Parathyroid adenoma (tissue), 2 donors: ENCODE results near the gene AGAP5.

Experiments
- H2AFZ ChIP-seq: fragments of 300-600 bp; sonication (generic); one replicate; pipeline ENCODE4 v1.7.0; 2017; ENCODE audit warnings: antibody characterized with exemption, mild to moderate bottlenecking
- H3K27ac ChIP-seq: fragments of 300-600 bp; sonication (generic); one replicate; pipeline ENCODE4 v1.7.0; 2017
- H3K27me3 ChIP-seq: fragments of 300-600 bp; sonication (generic); one replicate; pipeline ENCODE4 v1.7.0; 2017; ENCODE audit warnings: low read length; ENCODE audit not compliant: control insufficient read depth, insufficient read depth
- H3K36me3 ChIP-seq: fragments of 300-600 bp; sonication (generic); one replicate; pipeline ENCODE4 v1.7.0; 2017; ENCODE audit warnings: low read length; ENCODE audit not compliant: control insufficient read depth, insufficient read depth
- H3K4me1 ChIP-seq: fragments of 300-600 bp; sonication (generic); one replicate; pipeline ENCODE4 v1.7.0; 2017; ENCODE audit warnings: control low read depth
- H3K4me2 ChIP-seq: fragments of 300-600 bp; sonication (generic); one replicate; pipeline ENCODE4 v1.7.0; 2017; ENCODE audit warnings: low read length
- H3K4me3 ChIP-seq: fragments of 300-600 bp; sonication (generic); one replicate; pipeline ENCODE4 v1.7.0; 2017; ENCODE audit warnings: low read depth, low read length
- H3K79me2 ChIP-seq: fragments of 300-600 bp; sonication (generic); one replicate; pipeline ENCODE4 v1.7.0; 2017; ENCODE audit warnings: control low read depth
- H3K9ac ChIP-seq: fragments of 300-600 bp; sonication (generic); one replicate; pipeline ENCODE4 v1.7.0; 2017; ENCODE audit warnings: mild to moderate bottlenecking
- H3K9me3 ChIP-seq: fragments of 300-600 bp; sonication (generic); one replicate; pipeline ENCODE4 v1.7.0; 2017; ENCODE audit warnings: low read length; ENCODE audit not compliant: control insufficient read depth
- TF ChIP-seq, protein P1 (sequence below): fragments of 300-600 bp; sonication (generic); IDR thresholded peaks from one replicate; pipeline ENCODE4 v1.7.0; 2017; ENCODE audit warnings: antibody characterized with exemption, mild to moderate bottlenecking
- donor health status: primary hyperparathyroidism.

The AGAP5 gene

DNA sequence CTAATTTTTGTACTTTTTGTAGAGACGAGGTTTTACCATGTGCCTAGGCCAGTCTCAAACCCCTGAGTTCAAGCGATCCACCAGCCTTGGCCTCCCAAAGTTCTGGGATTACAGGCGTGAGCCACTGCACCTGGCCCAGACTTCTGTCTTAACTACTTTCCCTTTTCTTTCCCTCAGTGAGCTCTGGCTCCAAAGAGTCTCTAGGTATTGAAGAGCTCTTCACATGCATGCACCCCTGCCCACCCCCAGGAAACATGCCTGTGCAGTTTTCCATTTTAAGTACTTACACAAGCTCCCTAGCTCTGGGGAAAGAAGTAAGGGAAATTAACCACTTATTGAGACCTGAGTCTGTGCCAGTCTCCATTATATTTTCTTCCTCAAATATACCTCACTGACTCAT lies 58.6 kb downstream of the AGAP5 start:
- Histone ChIP-seq H3K36me3 (no peaks in the 10 kb centered on the region), H2AFZ (no peak overlapping the region), H3K27ac (no peak overlapping the region), H3K4me1 (peaks cover 4% of the 10 kb centered on the region), H3K9me3 (no peaks in the 10 kb centered on the region), H3K27me3 (no peaks in the 10 kb centered on the region), H3K4me3 (no peak overlapping the region), H3K9ac (no peak overlapping the region), H3K79me2 (no peaks in the 10 kb centered on the region), H3K4me2 (no peak overlapping the region)
- TF ChIP-seq, protein P1, sequence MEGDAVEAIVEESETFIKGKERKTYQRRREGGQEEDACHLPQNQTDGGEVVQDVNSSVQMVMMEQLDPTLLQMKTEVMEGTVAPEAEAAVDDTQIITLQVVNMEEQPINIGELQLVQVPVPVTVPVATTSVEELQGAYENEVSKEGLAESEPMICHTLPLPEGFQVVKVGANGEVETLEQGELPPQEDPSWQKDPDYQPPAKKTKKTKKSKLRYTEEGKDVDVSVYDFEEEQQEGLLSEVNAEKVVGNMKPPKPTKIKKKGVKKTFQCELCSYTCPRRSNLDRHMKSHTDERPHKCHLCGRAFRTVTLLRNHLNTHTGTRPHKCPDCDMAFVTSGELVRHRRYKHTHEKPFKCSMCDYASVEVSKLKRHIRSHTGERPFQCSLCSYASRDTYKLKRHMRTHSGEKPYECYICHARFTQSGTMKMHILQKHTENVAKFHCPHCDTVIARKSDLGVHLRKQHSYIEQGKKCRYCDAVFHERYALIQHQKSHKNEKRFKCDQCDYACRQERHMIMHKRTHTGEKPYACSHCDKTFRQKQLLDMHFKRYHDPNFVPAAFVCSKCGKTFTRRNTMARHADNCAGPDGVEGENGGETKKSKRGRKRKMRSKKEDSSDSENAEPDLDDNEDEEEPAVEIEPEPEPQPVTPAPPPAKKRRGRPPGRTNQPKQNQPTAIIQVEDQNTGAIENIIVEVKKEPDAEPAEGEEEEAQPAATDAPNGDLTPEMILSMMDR: no peak

DNA sequence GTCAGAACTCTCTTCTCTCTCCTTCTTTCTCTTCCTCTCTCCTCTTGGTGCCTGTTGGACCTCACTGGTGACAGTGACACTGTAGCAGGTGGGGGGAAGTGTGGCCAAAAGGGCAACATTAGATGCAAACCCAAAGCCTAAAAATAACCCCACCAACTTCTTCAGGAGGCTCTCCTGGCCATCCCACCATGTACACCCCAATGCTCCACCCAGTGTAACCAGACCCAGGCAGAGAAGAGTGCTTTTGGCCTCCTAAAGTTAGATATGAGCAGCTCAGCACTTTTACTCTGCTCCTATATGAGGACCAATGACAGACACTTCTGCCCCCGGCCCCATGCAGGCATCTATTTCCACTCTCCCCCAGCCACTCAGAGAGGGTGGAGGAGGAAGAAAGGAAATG lies 62.1 kb downstream of the AGAP5 start:
- TF ChIP-seq, protein P1: no peak
- Histone ChIP-seq H2AFZ (no peak overlapping the region), H3K4me3 (no peak overlapping the region), H3K4me1 (no peaks in the 10 kb centered on the region), H3K27ac (no peak overlapping the region), H3K4me2 (no peak overlapping the region), H3K27me3 (no peaks in the 10 kb centered on the region), H3K9ac (no peak overlapping the region), H3K36me3 (no peaks in the 10 kb centered on the region), H3K79me2 (no peaks in the 10 kb centered on the region), H3K9me3 (no peaks in the 10 kb centered on the region)

DNA sequence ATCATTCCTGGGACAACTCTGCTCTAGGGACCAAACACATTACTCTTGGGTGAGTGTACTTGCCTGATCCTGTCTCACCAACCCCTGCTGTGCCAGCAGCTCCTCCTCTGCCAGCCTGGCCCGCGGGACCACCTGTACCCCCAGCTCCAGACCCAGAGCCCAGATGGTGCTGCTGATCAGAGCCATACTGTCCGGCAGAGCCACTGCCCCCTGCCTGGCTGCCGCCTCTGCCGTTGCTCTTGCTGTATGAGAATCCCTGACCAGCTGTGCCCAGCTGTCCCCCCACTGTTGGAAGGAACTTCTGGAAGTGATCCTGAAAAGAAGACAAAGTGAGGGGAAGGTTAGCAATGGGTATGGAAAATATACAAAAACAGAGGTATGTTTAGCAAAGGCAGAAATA lies 63.5 kb downstream of the AGAP5 start:
- H3K4me3 ChIP-seq: no peak overlapping the region
- TF ChIP-seq, protein P1: no peak

DNA sequence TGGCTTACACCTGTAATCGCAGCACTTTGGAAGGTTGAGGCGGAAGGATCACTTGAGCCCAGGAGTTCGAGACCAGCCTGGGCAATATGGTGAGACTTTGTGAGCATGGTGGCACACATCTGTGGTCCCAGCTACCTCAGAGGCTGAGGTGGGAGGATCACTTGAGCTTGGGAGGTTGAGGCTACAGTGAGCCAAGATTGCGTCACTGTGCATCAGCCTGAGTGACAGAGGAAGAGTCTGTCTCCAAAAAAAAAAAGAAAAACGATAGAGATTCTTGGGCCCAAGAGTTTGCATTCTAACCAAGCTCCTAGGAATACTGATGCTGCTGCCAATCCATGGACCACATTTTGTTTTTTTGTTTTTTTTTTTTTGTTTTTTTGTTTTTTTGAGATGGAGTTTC lies 68.7 kb downstream of the AGAP5 start:
- peaks cover 7% of the 10 kb centered on the region for H3K4me1 ChIP-seq
- H3K4me2 ChIP-seq: no peak overlapping the region
- H3K27me3 ChIP-seq: no peaks in the 10 kb centered on the region
- H3K9me3 ChIP-seq: no peaks in the 10 kb centered on the region
- TF ChIP-seq, protein P1: no peak
- H3K79me2 ChIP-seq: peaks cover 2% of the 10 kb centered on the region
- H3K36me3 ChIP-seq: no peaks in the 10 kb centered on the region
- H3K4me3 ChIP-seq: no peak overlapping the region
- H3K27ac ChIP-seq: no peak overlapping the region
- no peak overlapping the region for H3K9ac ChIP-seq
- no peak overlapping the region for H2AFZ ChIP-seq

More for the DNA sequence above, 63.5 kb downstream of the AGAP5 start:
- H3K9me3 ChIP-seq: no peaks in the 10 kb centered on the region
- no peak overlapping the region for H3K4me2 ChIP-seq
- H3K79me2 ChIP-seq: no peaks in the 10 kb centered on the region
- no peak overlapping the region for H3K9ac ChIP-seq
- no peaks in the 10 kb centered on the region for H3K4me1 ChIP-seq
- no peaks in the 10 kb centered on the region for H3K36me3 ChIP-seq
- no peaks in the 10 kb centered on the region for H3K27me3 ChIP-seq
- no peak overlapping the region for H3K27ac ChIP-seq
- H2AFZ ChIP-seq: no peak overlapping the region

DNA sequence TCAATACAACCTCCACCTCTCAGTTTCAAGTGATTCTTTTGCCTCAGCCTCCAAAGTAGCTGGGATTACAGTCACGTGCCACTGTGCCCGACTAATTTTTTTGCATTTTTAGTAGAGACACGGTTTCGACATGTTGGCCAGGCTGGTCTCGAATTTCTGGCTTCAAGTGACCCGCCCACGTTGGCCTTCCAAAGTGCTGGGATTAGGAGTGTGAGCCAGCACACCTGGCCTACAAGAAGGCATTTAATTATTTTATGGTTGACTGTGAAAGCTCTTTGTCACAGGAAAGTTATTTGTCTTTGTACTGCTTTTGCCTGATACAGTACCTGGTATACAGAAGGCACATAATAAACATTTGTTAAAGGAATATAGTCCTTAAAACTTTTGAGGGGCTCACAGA lies 69.5 kb downstream of the AGAP5 start:
- Histone ChIP-seq H2AFZ (no peak overlapping the region), H3K4me3 (no peak overlapping the region), H3K4me2 (no peak overlapping the region), H3K4me1 (peaks cover 7% of the 10 kb centered on the region), H3K36me3 (no peaks in the 10 kb centered on the region), H3K27me3 (no peaks in the 10 kb centered on the region), H3K79me2 (peaks cover 2% of the 10 kb centered on the region), H3K9ac (no peak overlapping the region), H3K27ac (no peak overlapping the region), H3K9me3 (no peaks in the 10 kb centered on the region)
- TF ChIP-seq, protein P1: no peak
